GM23248 (cell line): ENCODE results near the gene PTPN14.

Source experiments
- EZH2 ChIP-seq: fragments of 200-600 bp; sonication (generic); IDR thresholded peaks from 2 replicates; pipeline ENCODE4 v1.6.1; 2018; ENCODE audit warnings: antibody characterized with exemption, mild to moderate bottlenecking; ENCODE audit not compliant: insufficient read depth, poor library complexity, severe bottlenecking
- EZH2phosphoT487 ChIP-seq: fragments of 200-600 bp; sonication (generic); IDR thresholded peaks from 2 replicates; pipeline ENCODE4 v1.6.1; 2018; ENCODE audit warnings: antibody characterized with exemption, moderate library complexity, mild to moderate bottlenecking, low read depth; ENCODE audit not compliant: insufficient read depth

DNA sequence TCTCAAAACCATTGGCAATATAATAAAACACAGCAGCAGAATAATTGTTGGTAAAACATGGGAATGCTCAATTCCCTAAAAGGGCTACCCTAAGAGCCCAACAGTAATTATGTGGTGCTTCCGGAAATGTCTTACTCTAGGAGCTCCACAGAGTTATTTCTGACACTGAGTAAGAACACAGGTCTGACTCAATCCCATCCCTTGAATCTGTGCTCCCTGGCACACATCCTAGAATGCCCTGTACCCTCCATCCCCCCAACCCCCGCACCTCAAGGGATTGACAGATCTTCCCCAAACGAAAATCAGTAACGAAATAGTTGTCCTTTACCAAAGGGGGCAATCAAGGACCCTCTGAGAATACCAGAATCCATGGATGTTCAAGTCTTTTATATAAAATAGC is 198.6 kb downstream of the PTPN14 start:
- TF ChIP-seq EZH2 = no peak
- no peak for TF ChIP-seq EZH2phosphoT487
